NT2/D1 (cell line): Measurements from ENCODE around the gene CACNA2D3.

Source experiments
- DNase-seq: peaks from one replicate; pipeline ENCODE4 v3.0.0-alpha.2; 2011; ENCODE audit warnings: low read depth, low spot score
- H3K27me3 ChIP-seq: 2 replicates; pipeline ENCODE4 v1.6.0; 2011; ENCODE audit warnings: mild to moderate bottlenecking; ENCODE audit not compliant: insufficient read length, insufficient read depth
- H3K36me3 ChIP-seq: 2 replicates; pipeline ENCODE4 v1.6.1; 2011; ENCODE audit warnings: mild to moderate bottlenecking, low read length, mixed read lengths; ENCODE audit not compliant: insufficient read depth, insufficient read length
- H3K4me1 ChIP-seq: 2 replicates; pipeline ENCODE4 v1.5.1; 2011; ENCODE audit not compliant: insufficient read depth, insufficient read length
- H3K4me3 ChIP-seq: 2 replicates; pipeline ENCODE4 v1.5.1; 2011; ENCODE audit warnings: low read depth; ENCODE audit not compliant: insufficient read length
- H3K9ac ChIP-seq: 2 replicates; pipeline ENCODE4 v1.6.0; 2011; ENCODE audit warnings: low read depth; ENCODE audit not compliant: insufficient read length
- H3K9me3 ChIP-seq: 2 replicates; pipeline ENCODE4 v1.5.1; 2011; ENCODE audit warnings: mild to moderate bottlenecking, low read length; ENCODE audit not compliant: insufficient read depth
- SUZ12 ChIP-seq: IDR thresholded peaks from 2 replicates; pipeline ENCODE4 v1.6.1; 2011; ENCODE audit not compliant: insufficient read length, insufficient read depth; ENCODE audit errors: extremely low read depth
- YY1 ChIP-seq: IDR thresholded peaks from 2 replicates; pipeline ENCODE4 v1.6.1; 2011; ENCODE audit not compliant: insufficient read length, insufficient read depth
- ZNF274 ChIP-seq: IDR thresholded peaks from 2 replicates; pipeline ENCODE4 v1.6.1; 2011; ENCODE audit warnings: mild to moderate bottlenecking, low read depth, low read length

The CACNA2D3 gene

DNA sequence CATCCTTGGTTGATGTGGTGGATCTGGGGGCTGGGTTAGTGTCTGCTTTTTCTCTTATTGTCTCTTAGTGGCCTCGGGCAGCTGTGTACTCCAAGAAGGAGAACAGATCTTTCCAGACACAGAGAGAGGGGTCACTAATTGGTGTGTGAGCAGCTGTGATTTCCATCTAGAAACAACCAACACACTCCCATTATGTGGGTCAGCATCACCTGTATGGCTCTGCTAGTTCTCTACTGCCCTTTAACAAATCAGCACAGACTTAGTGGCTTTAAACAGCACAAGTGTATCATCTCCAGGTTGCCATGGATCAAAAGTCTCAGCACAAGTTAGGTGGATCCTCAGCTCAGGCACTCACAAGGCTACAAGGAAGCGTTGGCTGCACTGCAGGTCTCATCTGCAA, 648.7 kb downstream of the CACNA2D3 start:
- H3K4me3 ChIP-seq: no peak overlapping the region
- no peak overlapping the region for H3K9ac ChIP-seq
- no peak for DNase-seq
- no peaks in the 10 kb centered on the region for H3K9me3 ChIP-seq
- no peak for TF ChIP-seq SUZ12
- TF ChIP-seq ZNF274: no peak
- no peak for TF ChIP-seq YY1
- H3K27me3 ChIP-seq: no peaks in the 10 kb centered on the region
- H3K4me1 ChIP-seq: no peaks in the 10 kb centered on the region
- H3K36me3 ChIP-seq: no peaks in the 10 kb centered on the region

DNA sequence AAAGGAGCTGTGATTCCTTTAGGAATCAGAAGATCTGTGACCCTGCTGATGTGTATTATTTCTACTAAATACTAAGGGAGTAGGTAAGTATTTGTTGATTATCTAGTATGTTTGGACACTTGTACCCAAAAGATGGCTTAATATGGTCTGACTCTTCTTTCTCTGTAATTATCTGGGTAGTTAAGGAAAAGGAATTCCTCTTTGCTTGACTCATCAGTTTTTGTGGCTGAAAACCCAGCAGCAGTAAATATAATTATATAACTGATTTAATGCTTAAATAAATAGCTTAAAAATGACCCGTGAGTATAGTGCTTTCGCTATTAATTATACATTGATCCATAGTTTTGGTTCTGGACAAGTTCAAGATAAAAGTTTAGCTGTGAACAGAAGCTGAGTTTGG, 649.7 kb downstream of the CACNA2D3 start:
- Histone ChIP-seq H3K4me1 (no peaks in the 10 kb centered on the region), H3K9me3 (no peaks in the 10 kb centered on the region), H3K4me3 (no peak overlapping the region), H3K9ac (no peak overlapping the region), H3K27me3 (no peaks in the 10 kb centered on the region), H3K36me3 (no peaks in the 10 kb centered on the region)
- TF ChIP-seq SUZ12: no peak
- TF ChIP-seq YY1: no peak
- no peak for TF ChIP-seq ZNF274
- DNase-seq: no peak

GRCh38 chr3:54772746-54773145, 650.4 kb downstream of the CACNA2D3 start:
- Histone ChIP-seq H3K9me3 (no peaks in the 10 kb centered on the region), H3K9ac (no peak overlapping the region), H3K27me3 (no peaks in the 10 kb centered on the region), H3K4me1 (no peaks in the 10 kb centered on the region), H3K4me3 (no peak overlapping the region), H3K36me3 (no peaks in the 10 kb centered on the region)
- DNase-seq: no peak
- TF ChIP-seq ZNF274 (no peak), SUZ12 (no peak), YY1 (no peak)

DNA sequence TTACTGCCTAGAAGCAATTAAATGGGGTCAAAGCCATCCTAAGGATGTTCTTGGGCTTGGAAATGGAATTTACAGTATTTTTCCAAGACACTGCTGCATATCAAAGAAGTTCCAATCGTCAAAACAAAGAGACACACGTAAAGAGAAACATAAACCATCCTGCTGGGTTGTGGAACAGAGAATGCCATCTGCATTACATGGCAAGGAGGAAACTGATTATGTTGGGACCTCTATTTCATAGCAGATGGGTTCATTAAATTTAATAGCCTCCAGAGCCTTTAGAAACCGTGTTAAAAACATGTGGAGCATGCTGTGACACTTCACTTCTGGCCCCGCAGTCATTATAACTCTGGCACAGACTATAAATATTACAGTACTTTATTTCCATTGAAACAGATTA, 650.9 kb downstream of the CACNA2D3 start:
- Histone ChIP-seq H3K9ac (no peak overlapping the region), H3K27me3 (no peaks in the 10 kb centered on the region)

GRCh38 chr3:54776601-54777000, 654.2 kb downstream of the CACNA2D3 start:
- Histone ChIP-seq H3K9ac (no peak overlapping the region), H3K36me3 (no peaks in the 10 kb centered on the region), H3K4me1 (no peaks in the 10 kb centered on the region), H3K4me3 (no peak overlapping the region), H3K9me3 (no peaks in the 10 kb centered on the region), H3K27me3 (no peaks in the 10 kb centered on the region)
- DNase-seq: no peak
- TF ChIP-seq SUZ12: no peak
- TF ChIP-seq YY1: no peak
- TF ChIP-seq ZNF274: no peak

More for the DNA sequence above, 650.9 kb downstream of the CACNA2D3 start:
- no peak for DNase-seq
- Histone ChIP-seq H3K4me3 (no peak overlapping the region), H3K9me3 (no peaks in the 10 kb centered on the region), H3K4me1 (no peaks in the 10 kb centered on the region), H3K36me3 (no peaks in the 10 kb centered on the region)
- no peak for TF ChIP-seq YY1
- TF ChIP-seq SUZ12: no peak
- TF ChIP-seq ZNF274: no peak

DNA sequence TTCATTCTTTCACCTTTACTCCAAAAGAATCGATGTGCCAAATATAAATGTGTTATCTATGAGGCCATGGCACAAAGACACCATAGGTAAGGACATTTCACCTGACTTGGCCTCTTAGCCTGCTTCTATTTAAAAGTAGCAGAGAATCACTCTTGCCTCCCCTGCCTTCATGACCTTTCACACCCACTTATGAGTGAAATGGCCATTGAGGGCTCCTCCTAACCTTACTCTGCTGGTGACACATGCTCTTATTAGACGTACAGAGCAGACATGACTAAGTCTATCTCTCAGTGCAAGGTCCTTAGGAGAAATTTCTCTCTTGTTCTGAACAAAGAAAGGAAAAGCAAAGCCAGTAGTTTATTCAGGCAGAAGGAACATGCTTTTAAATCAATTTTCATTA, 654.8 kb downstream of the CACNA2D3 start:
- no peaks in the 10 kb centered on the region for H3K9me3 ChIP-seq
- H3K4me1 ChIP-seq: no peaks in the 10 kb centered on the region
- no peak overlapping the region for H3K4me3 ChIP-seq
- TF ChIP-seq ZNF274 (no peak), YY1 (no peak), SUZ12 (no peak)
- no peak for DNase-seq
- no peak overlapping the region for H3K9ac ChIP-seq
- H3K27me3 ChIP-seq: no peaks in the 10 kb centered on the region
- no peaks in the 10 kb centered on the region for H3K36me3 ChIP-seq

DNA sequence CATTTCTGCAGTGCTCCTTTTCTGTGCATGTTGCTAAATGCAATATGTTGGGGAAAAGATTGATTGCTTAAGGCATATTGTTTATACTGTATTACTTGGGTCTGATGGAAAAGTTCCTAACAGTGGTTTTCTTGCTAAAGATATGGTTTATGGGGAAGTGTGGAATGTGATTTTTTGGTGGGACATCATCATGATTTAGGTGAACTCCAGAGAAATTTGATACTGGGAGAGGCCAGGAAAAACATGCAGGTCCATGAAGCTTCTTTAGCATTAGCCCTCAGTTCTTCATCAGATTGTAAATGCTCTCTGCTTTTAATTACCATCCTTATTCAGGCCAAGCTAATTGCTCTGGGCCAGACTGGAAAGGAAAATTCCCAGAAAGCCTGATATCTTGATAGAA, 658.0 kb downstream of the CACNA2D3 start:
- H3K9ac ChIP-seq: no peak overlapping the region
- DNase-seq: no peak
- H3K4me3 ChIP-seq: no peak overlapping the region
- H3K4me1 ChIP-seq: no peaks in the 10 kb centered on the region
- TF ChIP-seq ZNF274 (no peak), YY1 (no peak), SUZ12 (no peak)
- no peaks in the 10 kb centered on the region for H3K27me3 ChIP-seq
- no peaks in the 10 kb centered on the region for H3K9me3 ChIP-seq
- H3K36me3 ChIP-seq: no peaks in the 10 kb centered on the region

- H3K9ac ChIP-seq: no peak overlapping the region
- no peaks in the 10 kb centered on the region for H3K27me3 ChIP-seq
- H3K4me1 ChIP-seq: no peaks in the 10 kb centered on the region
- no peak for TF ChIP-seq ZNF274
- TF ChIP-seq SUZ12: no peak
- no peak for TF ChIP-seq YY1
- DNase-seq: no peak
- H3K4me3 ChIP-seq: no peak overlapping the region
- H3K9me3 ChIP-seq: no peaks in the 10 kb centered on the region
- no peaks in the 10 kb centered on the region for H3K36me3 ChIP-seq
Measured at GRCh38 chr3:54781728-54782127, 659.4 kb downstream of the CACNA2D3 start.
